HTERT RPE-1 (cell line): ENCODE results near the gene VCL.

ENCODE experiments used
- in situ Hi-C: fragments of 300-500 bp; cut with MboI; formaldehyde crosslinking; loops from 4 replicates; pipeline ENCODE4 v1.14.3; 2020; ENCODE audit warnings: low sequenced_read_pairs

The VCL gene

GRCh38 chr10:74150204-74150989 is 152.5 kb downstream of the VCL start, which contains the start of gene AP3M1:
AP3M1 (minus strand) TSS chr10:74150828; CDS start chr10:74138379, 12,449 bp downstream.
- in situ Hi-C loops: no loop called here

- in situ Hi-C loops: no loop called here
Observed at GRCh38 chr10:74150990-74151878, 153.3 kb downstream of the VCL start, which contains the start of gene ADK. ADK (plus strand) TSS chr10:74151221; CDS start chr10:74151279, 58 bp downstream.

- in situ Hi-C loops: no loop called here
Observed at GRCh38 chr10:74151879-74152722, 154.2 kb downstream of the VCL start.

DNA sequence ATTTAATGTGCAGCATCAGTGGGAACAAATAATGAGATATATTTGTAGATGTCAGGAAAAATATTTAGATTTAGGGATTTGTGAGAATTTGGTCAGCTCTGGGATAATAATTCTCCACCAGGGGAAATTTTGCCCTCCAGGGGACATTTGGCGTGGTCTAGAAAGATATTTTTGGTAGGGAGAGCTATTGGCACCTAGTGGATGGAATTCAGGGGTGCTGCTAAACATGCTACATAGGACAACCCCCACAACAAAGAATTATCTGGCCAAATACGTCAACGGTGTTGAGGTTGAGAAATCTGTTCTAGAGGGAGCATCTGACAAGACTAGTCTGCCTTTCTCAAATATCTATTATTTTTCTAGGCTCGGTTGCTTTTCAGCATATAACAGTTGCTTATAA is 155.2 kb downstream of the VCL start:
- in situ Hi-C loops: no loop called here

- in situ Hi-C loops: no loop called here
Observed at GRCh38 chr10:74153676-74154075, 155.8 kb downstream of the VCL start.

DNA sequence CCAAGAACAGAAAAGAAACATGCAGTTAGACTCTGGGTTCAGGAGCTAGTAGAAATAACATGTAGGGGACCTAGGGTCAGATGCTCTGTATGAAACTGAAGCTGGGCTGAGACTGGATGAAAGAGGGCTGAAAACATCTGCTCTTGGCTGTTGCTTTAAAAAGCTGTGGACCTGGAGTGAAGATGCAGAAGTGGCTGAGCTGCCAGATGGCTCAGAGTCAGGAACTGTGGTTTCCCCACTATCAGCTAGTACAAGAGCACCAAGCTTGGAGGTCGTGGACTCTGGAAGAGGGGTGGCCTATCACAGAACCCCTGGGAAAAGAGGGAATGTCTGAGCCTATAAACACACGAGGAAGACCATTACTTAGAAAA is 159.0 kb downstream of the VCL start:
- in situ Hi-C loops: no loop called here

GRCh38 chr10:74160013-74160412 is 162.1 kb downstream of the VCL start:
- in situ Hi-C loops: no loop called here

DNA sequence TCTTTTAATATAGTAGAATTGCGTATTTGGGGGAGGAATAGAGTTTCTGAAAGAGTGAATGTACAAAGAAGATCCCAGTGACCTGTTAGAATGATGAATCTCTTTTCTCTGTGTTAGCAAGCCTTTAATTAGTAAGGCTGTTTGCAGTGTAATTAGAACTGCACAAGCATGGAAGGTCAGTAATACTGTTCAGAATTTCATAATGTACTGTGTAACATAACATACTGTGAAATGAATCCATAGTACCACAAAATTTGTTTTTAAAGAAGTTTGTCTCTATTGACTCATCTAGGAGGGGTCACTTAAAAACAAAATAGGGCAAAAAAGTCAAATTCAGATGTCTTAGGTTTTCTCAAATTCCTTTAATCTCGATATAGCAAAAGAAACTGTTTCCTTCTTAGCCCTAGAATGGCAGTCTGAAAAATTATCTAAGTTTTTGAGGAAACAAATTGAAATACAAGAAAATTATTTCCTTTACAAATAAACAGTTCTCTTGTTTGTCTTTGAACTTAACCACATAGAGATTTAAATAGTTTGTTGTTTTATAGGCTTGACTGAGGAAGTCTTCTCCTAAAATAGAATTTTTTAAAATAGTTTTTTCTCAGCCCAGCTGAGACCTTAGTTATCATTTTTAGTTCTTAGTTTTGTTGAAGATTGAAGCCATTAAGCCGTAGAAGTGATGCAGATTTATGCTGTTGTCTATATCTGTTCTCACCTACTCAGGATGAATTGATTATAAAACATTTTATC is 165.6 kb downstream of the VCL start:
- in situ Hi-C loops: no loop called here

DNA sequence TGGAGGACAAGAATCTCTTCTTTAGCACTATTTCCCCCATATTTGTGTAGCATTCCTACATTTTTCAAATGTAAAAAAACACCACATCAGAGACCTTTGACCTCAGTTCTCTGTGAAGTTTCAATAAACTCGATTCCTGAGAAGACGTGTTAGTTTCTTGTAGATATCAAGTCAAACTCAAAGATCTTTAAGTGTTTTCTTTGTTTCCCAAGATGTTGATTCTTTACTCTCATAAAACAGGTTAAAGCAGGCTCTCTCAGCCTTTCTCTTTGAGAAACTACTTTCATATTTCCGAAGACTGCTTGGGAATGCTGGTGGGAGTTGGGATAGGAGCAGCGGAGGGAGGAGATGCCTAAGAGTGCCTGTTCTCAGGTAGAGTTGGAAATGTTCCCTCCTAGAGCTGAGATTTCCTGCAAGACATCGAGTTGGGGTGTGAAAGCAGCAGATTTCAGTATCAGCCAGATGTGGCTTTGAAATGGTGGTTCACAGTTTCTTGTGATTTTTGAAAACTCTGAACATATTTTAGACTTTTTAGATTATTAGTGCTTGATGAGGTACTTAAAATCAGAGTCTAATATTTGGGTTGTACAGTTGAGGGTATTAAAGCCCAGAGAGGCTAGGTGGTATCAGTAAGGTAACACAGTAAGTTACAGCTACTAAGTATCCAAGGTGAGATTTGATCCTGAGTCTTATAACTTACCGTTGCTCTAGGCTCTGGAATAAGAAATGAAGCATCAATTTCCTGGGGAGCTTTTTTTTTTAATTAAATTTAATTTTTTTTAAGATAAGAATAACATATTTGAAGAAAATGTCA is 167.0 kb downstream of the VCL start:
- in situ Hi-C loops: no loop called here

DNA sequence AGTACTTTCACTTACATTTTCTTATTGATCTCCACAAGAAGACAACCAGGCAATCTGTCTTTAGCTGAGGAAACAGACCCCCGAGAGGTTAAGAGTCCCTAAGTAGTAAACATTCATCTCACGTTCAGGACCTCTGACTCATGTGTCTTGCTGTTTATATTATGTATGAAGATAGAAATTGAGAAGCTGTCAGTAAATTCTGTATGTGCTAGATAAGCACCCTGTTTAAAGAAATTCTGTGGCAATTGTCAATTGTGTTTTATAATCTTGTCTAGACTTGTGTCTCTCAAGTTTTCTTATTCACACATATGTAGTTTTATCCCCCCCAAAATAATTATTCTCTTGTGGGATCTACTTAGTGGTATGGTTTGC is 167.6 kb downstream of the VCL start:
- in situ Hi-C loops: no loop called here

GRCh38 chr10:74167443-74167842 is 169.5 kb downstream of the VCL start:
- in situ Hi-C loops: no loop called here
